Activated CD4-positive, alpha-beta memory T cell treated with anti-CD3 and anti-CD28 coated beads for 36 hours (primary cell): ENCODE data around the gene RNF181. TPM values are rescaled to one million over a fixed set of nuclear protein-coding genes. Genes with fewer than 3 reads are reported as not detected.
"Not testable (repeated sequence)": the region's sequence is repeated elsewhere in the genome, so short reads cannot be mapped to it uniquely, and the experiment has no call there.

Experiments
- CTCF ChIA-PET: fragments of 350-600 bp; sonication (Branson Sonifier 250); formaldehyde crosslinking; loops from one replicate; lab custom pipeline; 2021; ENCODE audit warnings: antibody characterized with exemption, inconsistent platforms; lab: Charles Lee
- POLR2A ChIA-PET: fragments of 350-600 bp; sonication (Branson Sonifier 250); formaldehyde crosslinking; loops from one replicate; lab custom pipeline; 2021; ENCODE audit warnings: antibody characterized with exemption; lab: Charles Lee
- DNase-seq: peaks from one replicate; pipeline ENCODE4 v3.0.0-alpha.2; 2020
- H3K27ac Mint-ChIP-seq: one replicate; pipeline ENCODE4 v1.8.0; 2021; ENCODE audit warnings: mixed read lengths
- H3K27me3 Mint-ChIP-seq: one replicate; pipeline ENCODE4 v1.8.0; 2021; ENCODE audit warnings: mixed read lengths
- H3K36me3 Mint-ChIP-seq: one replicate; pipeline ENCODE4 v1.8.0; 2021; ENCODE audit warnings: mixed read lengths
- H3K4me1 Mint-ChIP-seq: one replicate; pipeline ENCODE4 v1.8.0; 2021; ENCODE audit warnings: low read depth, mixed read lengths
- H3K4me3 Mint-ChIP-seq: one replicate; pipeline ENCODE4 v1.8.0; 2021; ENCODE audit warnings: mild to moderate bottlenecking, mixed read lengths
- H3K9me3 Mint-ChIP-seq: one replicate; pipeline ENCODE4 v1.8.0; 2021; ENCODE audit warnings: mixed read lengths
- intact Hi-C: fragments of 100-400 bp; cut with micrococcal nuclease; formaldehyde crosslinking; loops from one replicate; pipeline ENCODE4 v1.15.1; 2023
- total RNA-seq, 2 experiments: library from RNA; stranded (reverse); gene quantifications; one replicate each; pipeline ENCODE4 v1.2.3, GENCODE V29; 2021

Gene RNF181
- total RNA-seq, 2 experiments from 2014 or later, result 120 to 124 TPM

DNA sequence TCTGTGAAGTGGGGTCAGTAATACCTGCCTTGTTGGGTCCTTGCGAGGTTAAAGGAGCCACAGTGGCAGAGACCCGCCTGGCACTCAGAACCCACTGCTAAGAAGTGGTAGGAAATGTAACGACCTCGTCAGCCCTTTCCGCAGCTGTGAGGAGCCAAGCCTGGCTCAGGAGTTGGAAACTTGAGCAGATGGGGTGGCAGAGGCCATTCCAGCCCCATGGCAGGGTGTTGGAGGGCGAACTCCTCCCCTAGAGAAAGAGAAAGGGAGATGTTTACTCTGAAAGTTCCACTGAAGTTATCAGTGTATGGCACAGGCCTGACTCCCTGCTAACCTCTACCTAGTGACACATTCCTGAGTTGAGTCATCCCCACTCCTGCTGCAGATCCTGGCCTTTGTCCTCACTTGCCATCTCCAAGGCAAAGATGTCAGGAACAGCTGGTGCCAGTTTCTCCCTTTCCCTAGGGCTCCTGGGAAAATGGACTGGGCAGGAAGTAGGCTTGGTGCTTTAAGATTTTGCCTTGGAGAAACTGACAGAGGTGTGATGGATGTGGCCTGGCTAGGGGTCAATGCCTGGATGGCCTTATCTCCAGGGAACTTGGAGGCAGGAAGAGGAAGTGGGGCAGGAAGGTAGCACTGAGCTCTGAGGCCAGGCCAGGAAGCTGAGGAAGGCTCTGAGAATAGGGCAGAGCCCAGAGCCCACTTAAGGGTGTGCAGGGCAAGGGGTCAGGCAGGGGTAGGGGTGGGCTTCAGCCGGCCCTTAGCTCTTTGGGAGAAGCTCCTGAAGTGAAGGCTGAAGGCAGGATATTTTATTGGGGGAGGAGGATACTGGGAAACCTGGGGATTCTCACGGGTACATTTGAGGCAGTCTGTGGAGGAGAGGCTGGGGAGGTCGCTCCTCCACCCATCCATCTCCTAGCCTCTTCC lies 10.4 kb upstream of the RNF181 start:
- DNase-seq, result peak; percentile 54
- peak overlapping the region; percentile 82 for H3K4me3 Mint-ChIP-seq
- intact Hi-C loops, result loop anchor here (1.0 to 2.0 kb wide), 4 partner anchors 10 to 28 kb away; partner anchors contain the start of genes C2orf68, GGCX and RNF181
- no peaks in the 10 kb centered on the region for H3K9me3 Mint-ChIP-seq
- H3K27ac Mint-ChIP-seq, result peak overlapping the region; percentile 91
- H3K27me3 Mint-ChIP-seq, result no peaks in the 10 kb centered on the region
- H3K36me3 Mint-ChIP-seq, result peaks cover 13% of the 10 kb centered on the region
- ChIA-PET POLR2A (interaction anchor here (1.5 to 3.4 kb wide), 2 partner anchors 10 to 46 kb away, joined by 4 to 19 read pairs; partner anchors contain the start of genes MAT2A and RNF181), CTCF (interaction anchor here (0.6 to 2.6 kb wide), 2 partner anchors 10 to 59 kb away, joined by 3 to 10 read pairs; partner anchors contain the start of gene RNF181)
- H3K4me1 Mint-ChIP-seq, result peaks cover 36% of the 10 kb centered on the region

- Mint-ChIP-seq H3K36me3 (peaks cover 10% of the 10 kb centered on the region), H3K4me1 (peaks cover 33% of the 10 kb centered on the region), H3K27me3 (no peaks in the 10 kb centered on the region), H3K27ac (peak overlapping the region; percentile 91), H3K9me3 (no peaks in the 10 kb centered on the region), H3K4me3 (peak overlapping the region; percentile 82)
- ChIA-PET CTCF (interaction anchor here (2.6 kb wide), 1 partner anchor 10 kb away, joined by 10 read pairs; the partner anchor contains the start of gene RNF181), POLR2A (interaction anchor here (1.5 to 3.4 kb wide), 2 partner anchors 10 to 47 kb away, joined by 4 to 19 read pairs; partner anchors contain the start of genes MAT2A and RNF181)
- intact Hi-C loops, result loop anchor here (1.0 to 2.0 kb wide), 4 partner anchors 10 to 27 kb away; partner anchors contain the start of genes C2orf68, GGCX and RNF181
- DNase-seq, result no peak
These were observed 9.8 kb upstream of the RNF181 start for GRCh38 chr2:85585781-85586105.

GRCh38 chr2:85588236-85588635 lies 7.3 kb upstream of the RNF181 start:
- intact Hi-C loops, result no loop called here

DNA sequence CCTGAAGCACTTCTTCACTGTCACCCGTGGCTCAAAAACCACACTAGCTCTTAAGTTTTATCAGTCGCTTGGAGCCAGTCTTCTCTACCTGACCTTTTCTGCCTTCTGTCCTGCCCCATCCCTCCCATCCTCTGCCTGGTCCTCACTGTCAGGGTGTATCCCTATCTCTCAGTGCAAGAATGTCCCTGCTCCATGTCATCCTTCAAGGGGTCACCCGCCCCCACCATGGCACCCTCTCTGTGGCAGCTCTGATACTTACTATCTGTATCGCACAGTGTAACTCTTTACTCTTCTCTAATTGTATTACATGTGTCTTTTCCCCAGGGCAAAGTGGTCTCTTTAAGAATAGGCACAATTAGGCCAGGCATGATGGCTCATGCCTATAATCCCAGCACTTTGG lies 6.9 kb upstream of the RNF181 start:
- CTCF ChIA-PET, result interaction anchor here (1.2 kb wide), 1 partner anchor 48 kb away, joined by 3 read pairs; no protein-coding TSS in a partner anchor

More at GRCh38 chr2:85588236-85588635, 7.3 kb upstream of the RNF181 start:
- Mint-ChIP-seq H3K9me3 (no peaks in the 10 kb centered on the region), H3K4me3 (no peak overlapping the region), H3K27ac (no peak overlapping the region), H3K36me3 (peaks cover 2% of the 10 kb centered on the region), H3K27me3 (no peaks in the 10 kb centered on the region), H3K4me1 (peaks cover 24% of the 10 kb centered on the region)
- no peak for DNase-seq
- CTCF ChIA-PET, result interaction anchor here (1.2 kb wide), 1 partner anchor 49 kb away, joined by 4 read pairs; no protein-coding TSS in a partner anchor
- POLR2A ChIA-PET, result no interaction called here

GRCh38 chr2:85589181-85589580 lies 6.4 kb upstream of the RNF181 start:
- H3K27ac Mint-ChIP-seq, result no peak overlapping the region
- no peaks in the 10 kb centered on the region for H3K9me3 Mint-ChIP-seq
- ChIA-PET POLR2A (no interaction called here), CTCF (interaction anchor here (1.2 kb wide), 1 partner anchor 48 kb away, joined by 3 read pairs; no protein-coding TSS in a partner anchor)
- no peaks in the 10 kb centered on the region for H3K27me3 Mint-ChIP-seq
- H3K4me1 Mint-ChIP-seq, result peaks cover 21% of the 10 kb centered on the region
- H3K36me3 Mint-ChIP-seq, result no peaks in the 10 kb centered on the region
- no peak for DNase-seq
- intact Hi-C loops, result no loop called here
- H3K4me3 Mint-ChIP-seq, result no peak overlapping the region

More for the DNA sequence above, 6.9 kb upstream of the RNF181 start:
- Mint-ChIP-seq H3K4me1 (peaks cover 20% of the 10 kb centered on the region), H3K27ac (no peak overlapping the region), H3K36me3 (no peaks in the 10 kb centered on the region), H3K4me3 (no peak overlapping the region), H3K9me3 (no peaks in the 10 kb centered on the region), H3K27me3 (no peaks in the 10 kb centered on the region)
- DNase-seq, result no peak
- intact Hi-C loops, result no loop called here
- POLR2A ChIA-PET, result no interaction called here

- H3K4me1 Mint-ChIP-seq, result peaks cover 23% of the 10 kb centered on the region
- ChIA-PET POLR2A (interaction anchor here (1.0 kb wide), 1 partner anchor 15 kb away, joined by 4 read pairs; no protein-coding TSS in a partner anchor), CTCF (no interaction called here)
- H3K4me3 Mint-ChIP-seq, result no peak overlapping the region
- no peaks in the 10 kb centered on the region for H3K36me3 Mint-ChIP-seq
- H3K9me3 Mint-ChIP-seq, result no peaks in the 10 kb centered on the region
- no peak overlapping the region for H3K27ac Mint-ChIP-seq
- intact Hi-C loops, result no loop called here
- H3K27me3 Mint-ChIP-seq, result no peaks in the 10 kb centered on the region
- DNase-seq, result no peak
These were observed 5.4 kb upstream of the RNF181 start for GRCh38 chr2:85589982-85590791.

- intact Hi-C loops, result no loop called here
- Mint-ChIP-seq H3K27me3 (no peaks in the 10 kb centered on the region), H3K36me3 (peaks cover 4% of the 10 kb centered on the region), H3K9me3 (no peaks in the 10 kb centered on the region), H3K4me1 (peaks cover 16% of the 10 kb centered on the region), H3K27ac (no peak overlapping the region), H3K4me3 (no peak overlapping the region)
- ChIA-PET POLR2A (interaction anchor here (0.9 to 1.0 kb wide), 2 partner anchors 13 to 14 kb away, joined by 3 to 4 read pairs; no protein-coding TSS in a partner anchor), CTCF (no interaction called here)
- no peak for DNase-seq
These were observed 4.6 kb upstream of the RNF181 start for GRCh38 chr2:85590950-85591349.

DNA sequence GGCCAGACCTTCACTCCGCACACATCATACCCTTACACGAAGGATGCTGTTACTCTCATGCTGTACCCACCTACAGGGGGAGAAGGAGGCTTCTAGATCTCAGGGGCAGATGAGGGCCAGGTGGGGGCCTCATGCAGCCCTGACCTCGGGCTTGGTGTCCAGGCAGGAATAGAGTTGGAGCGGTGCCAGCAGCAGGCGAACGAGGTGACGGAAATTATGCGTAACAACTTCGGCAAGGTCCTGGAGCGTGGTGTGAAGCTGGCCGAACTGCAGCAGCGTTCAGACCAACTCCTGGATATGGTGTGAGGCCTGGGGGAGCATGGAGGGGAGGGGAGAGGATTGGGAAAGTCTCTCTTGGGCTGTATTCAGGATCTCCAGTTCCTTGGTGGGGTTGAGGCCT lies 4.0 kb upstream of the RNF181 start:
- Mint-ChIP-seq H3K4me3 (no peak overlapping the region), H3K27me3 (no peaks in the 10 kb centered on the region), H3K36me3 (peaks cover 4% of the 10 kb centered on the region), H3K9me3 (no peaks in the 10 kb centered on the region), H3K27ac (no peak overlapping the region), H3K4me1 (peaks cover 18% of the 10 kb centered on the region)
- intact Hi-C loops, result no loop called here
- CTCF ChIA-PET, result no interaction called here
- DNase-seq, result no peak
- POLR2A ChIA-PET, result interaction anchor here (0.9 kb wide), 1 partner anchor 14 kb away, joined by 3 read pairs; no protein-coding TSS in a partner anchor

- ChIA-PET CTCF (interaction anchor here (1.0 kb wide), 1 partner anchor 45 kb away, joined by 3 read pairs; no protein-coding TSS in a partner anchor), POLR2A (interaction anchor here (1.6 kb wide), 1 partner anchor 53 kb away, joined by 4 read pairs; the partner anchor contains the start of gene MAT2A)
- intact Hi-C loops, H3K4me3 Mint-ChIP-seq, H3K27me3 Mint-ChIP-seq, H3K9me3 Mint-ChIP-seq, H3K27ac Mint-ChIP-seq, DNase-seq: not testable (repeated sequence)
- Mint-ChIP-seq H3K4me1 (peaks cover 25% of the 10 kb centered on the region), H3K36me3 (peaks cover 10% of the 10 kb centered on the region)
These were observed 3.2 kb upstream of the RNF181 start for GRCh38 chr2:85592299-85592698.

GRCh38 chr2:85593023-85593422 lies 2.5 kb upstream of the RNF181 start:
- Mint-ChIP-seq H3K36me3 (peaks cover 10% of the 10 kb centered on the region), H3K27ac (no peak overlapping the region), H3K9me3 (no peaks in the 10 kb centered on the region), H3K27me3 (no peaks in the 10 kb centered on the region), H3K4me3 (no peak overlapping the region), H3K4me1 (peaks cover 21% of the 10 kb centered on the region)
- ChIA-PET POLR2A (interaction anchor here (1.6 kb wide), 1 partner anchor 53 kb away, joined by 4 read pairs; the partner anchor contains the start of gene MAT2A), CTCF (interaction anchor here (1.0 kb wide), 1 partner anchor 44 kb away, joined by 3 read pairs; no protein-coding TSS in a partner anchor)
- DNase-seq, result no peak
- intact Hi-C loops, result no loop called here
